ENCODE measurements around the gene LMF2. TPM values are rescaled to one million over a fixed set of nuclear protein-coding genes. Genes with fewer than 3 reads are reported as not detected.

LMF2 gene
- total RNA-seq, 2 donors from 2014 or later = 97.8 to 149 TPM

DNA sequence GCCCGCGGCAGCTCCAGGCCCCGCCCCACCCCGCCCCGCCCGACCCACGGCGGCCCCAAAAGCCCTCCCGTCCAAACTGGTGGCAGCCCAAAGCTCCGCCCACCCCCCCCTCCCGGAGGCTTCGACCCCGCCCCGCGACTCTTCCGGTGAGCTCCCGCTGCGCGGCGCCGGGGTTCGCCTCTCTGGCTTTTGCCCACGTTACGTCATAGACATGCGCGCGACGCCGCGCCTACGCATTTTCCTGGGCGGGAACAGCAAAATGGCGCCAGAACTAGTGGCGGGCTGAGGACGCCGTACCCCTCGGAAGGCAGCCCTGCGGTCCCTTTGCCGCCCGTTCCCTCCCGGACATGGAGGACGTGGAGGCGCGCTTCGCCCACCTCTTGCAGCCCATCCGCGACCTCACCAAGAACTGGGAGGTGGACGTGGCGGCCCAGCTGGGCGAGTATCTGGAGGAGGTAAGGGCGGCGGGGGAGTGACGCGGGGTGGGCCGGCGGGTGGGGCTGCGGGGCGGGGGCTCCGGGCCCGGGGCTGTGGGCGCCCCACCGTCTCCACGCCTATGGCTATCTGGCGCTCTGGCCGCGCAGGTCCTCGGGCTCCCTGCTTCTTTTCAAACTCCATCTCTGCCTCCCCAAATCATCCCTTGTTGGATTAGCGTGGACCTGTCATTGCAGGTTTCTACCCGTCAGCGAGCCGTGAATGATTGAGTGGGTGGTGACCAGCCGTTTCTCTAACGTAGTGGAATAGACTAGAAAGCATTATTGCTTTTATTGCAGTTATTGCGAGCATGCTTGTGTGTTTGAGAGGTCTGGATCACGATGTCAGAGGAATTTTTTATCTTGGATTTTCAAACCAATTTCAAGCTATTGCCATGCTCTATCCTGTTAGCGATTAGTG lies 736 bp upstream of the LMF2 start, which contains the start of gene NCAPH2:
TSS of gene NCAPH2 (plus strand) at position 234 of the 894 bp plus-strand sequence. CDS start at position 348, 114 bp downstream.
- Mint-ChIP-seq H3K27ac (peak within 1 kb of the TSS; percentile 86 to 92), H3K9me3 (no peaks in the 10 kb centered on the region), H3K27me3 (no peaks in the 10 kb centered on the region), H3K36me3 (peaks cover 15% of the 10 kb centered on the region), H3K4me3 (peak within 1 kb of the TSS; percentile 96), H3K4me1 (ENCODE audit: low read depth in 2 of 2) (peaks cover 20 to 22% of the 10 kb centered on the region in 2 donors)
- peak; percentile 98 for DNase-seq (ENCODE audit: low spot score)
- peak; percentile 87 to 88 for ATAC-seq

DNA sequence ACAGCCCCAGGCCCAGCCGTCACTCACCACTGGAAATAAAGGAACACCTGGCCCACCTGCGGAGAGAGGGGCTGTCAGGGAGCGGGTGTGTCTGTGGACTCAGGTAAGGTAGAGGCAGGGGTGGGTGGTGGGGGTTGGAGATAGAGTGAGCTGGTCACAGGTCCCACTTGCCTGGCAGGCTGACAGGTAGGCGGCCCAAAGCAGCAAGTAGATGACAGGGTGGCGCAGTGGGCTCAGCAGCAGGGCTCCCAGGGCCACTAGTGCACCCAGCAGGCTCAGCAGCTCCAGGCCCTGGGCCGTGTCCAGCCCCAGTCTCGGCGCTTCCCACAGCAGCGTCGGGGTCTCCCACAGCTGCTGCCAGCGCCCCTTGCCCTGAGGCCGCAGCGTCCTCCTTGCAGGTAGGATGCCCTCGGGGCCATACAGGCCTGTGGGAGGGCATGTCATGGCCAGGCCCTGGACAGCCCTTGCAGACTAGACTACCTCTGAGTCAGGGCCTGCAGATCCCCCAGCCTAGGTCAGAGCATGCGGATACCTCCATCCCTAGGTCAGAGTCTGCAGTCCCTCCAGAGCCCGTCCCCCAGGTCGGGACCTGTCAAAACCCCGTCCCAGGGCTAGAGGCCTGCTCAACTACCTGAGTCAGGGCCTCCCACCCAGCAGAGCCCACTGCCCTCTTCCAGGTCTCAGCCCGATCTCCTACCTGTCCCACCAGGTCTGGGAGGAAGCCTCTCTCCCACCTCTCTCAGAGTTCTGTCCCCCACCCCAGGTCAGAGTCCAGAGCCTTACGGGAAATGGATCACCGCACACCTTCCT lies 686 bp downstream of the LMF2 start:
- Mint-ChIP-seq H3K27ac (peak overlapping the region; percentile 86 to 92), H3K27me3 (no peaks in the 10 kb centered on the region), H3K4me3 (peak overlapping the region; percentile 93), H3K36me3 (peaks cover 9% of the 10 kb centered on the region), H3K9me3 (no peaks in the 10 kb centered on the region), H3K4me1 (ENCODE audit: low read depth in 2 of 2) (peaks cover 13 to 16% of the 10 kb centered on the region in 2 donors)
- DNase-seq (ENCODE audit: low spot score) (no peak), ATAC-seq (no peak)

DNA sequence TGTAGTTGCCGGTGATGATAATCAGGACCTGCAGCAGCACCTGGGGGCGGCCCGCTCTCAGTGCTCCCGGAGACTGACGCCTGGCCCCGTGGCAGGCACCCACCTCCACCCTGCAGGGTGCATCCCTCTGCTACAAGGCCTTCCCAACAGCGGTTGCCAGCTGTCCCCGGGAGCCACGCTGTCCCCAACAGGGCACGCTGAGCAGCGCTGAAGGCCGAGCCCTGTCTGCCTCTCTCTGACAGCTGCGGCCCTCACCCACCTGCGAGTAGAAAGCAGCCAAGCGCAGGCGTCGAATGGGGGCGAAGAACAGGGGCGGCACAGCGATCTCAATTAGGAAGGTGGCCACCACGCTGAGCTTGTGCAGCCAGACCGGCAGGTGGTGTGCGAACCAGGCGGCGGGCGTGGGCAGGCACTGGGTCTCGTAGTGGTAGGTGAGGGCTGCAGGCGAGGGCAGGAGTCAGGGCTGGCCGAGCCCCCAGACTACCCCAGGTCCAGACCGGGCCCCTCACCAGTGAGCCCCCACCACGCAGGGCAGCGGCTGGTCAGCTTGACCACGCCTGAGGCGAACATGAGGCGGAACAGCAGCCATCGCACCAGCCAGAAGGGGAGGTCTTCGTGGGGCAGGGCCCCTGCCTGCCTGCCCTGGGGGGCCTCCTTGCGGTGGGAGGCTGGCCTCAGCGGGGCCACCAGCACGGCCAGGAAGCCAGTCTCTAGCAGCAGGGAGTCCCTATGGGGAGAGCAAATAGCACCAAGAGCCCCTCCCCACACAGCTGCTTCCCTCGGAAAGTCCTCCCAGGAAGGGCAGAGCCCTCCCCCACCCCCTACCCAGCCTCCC lies 1.5 kb downstream of the LMF2 start:
- H3K9me3 Mint-ChIP-seq = no peaks in the 10 kb centered on the region
- no peaks in the 10 kb centered on the region for H3K27me3 Mint-ChIP-seq
- peak overlapping the region; percentile 93 for H3K4me3 Mint-ChIP-seq
- DNase-seq (ENCODE audit: low spot score) = no peak
- peaks cover 13 to 16% of the 10 kb centered on the region in 2 donors for H3K4me1 Mint-ChIP-seq (ENCODE audit: low read depth in 2 of 2)
- no peak for ATAC-seq
- no peak overlapping the region for H3K27ac Mint-ChIP-seq
- peaks cover 9% of the 10 kb centered on the region for H3K36me3 Mint-ChIP-seq

DNA sequence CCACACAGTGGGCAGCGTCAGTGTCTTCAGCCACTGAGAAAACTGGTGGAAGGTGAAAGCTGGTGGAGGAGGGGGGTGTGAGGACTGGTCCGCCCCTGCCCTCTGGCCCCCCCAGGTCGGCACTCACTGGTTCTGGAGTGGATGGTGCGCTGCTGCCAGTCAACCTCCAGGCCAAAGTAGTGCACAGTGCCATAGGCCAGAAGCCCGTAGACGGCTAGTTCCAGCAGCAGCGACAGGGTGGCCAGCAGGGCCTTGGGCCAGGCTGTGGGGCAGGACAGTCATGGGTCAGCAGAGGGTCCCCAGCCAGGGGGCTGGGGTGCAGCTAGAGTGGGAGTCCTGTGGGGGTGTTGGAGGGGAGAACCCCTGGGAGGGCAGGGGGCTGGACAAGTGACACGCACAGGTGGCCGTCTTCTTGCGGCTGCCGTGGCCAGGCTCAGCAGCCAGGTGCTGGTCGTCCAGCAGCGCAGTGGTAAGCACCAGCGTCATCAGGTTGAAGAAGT lies 2.2 kb downstream of the LMF2 start:
- H3K4me3 Mint-ChIP-seq = no peak overlapping the region
- DNase-seq (ENCODE audit: low spot score) (no peak), ATAC-seq (no peak)
- H3K27me3 Mint-ChIP-seq = no peaks in the 10 kb centered on the region
- peaks cover 13 to 18% of the 10 kb centered on the region in 2 donors for H3K4me1 Mint-ChIP-seq (ENCODE audit: low read depth in 2 of 2)
- H3K27ac Mint-ChIP-seq = no peak overlapping the region
- no peaks in the 10 kb centered on the region for H3K9me3 Mint-ChIP-seq
- H3K36me3 Mint-ChIP-seq = peaks cover 9% of the 10 kb centered on the region

DNA sequence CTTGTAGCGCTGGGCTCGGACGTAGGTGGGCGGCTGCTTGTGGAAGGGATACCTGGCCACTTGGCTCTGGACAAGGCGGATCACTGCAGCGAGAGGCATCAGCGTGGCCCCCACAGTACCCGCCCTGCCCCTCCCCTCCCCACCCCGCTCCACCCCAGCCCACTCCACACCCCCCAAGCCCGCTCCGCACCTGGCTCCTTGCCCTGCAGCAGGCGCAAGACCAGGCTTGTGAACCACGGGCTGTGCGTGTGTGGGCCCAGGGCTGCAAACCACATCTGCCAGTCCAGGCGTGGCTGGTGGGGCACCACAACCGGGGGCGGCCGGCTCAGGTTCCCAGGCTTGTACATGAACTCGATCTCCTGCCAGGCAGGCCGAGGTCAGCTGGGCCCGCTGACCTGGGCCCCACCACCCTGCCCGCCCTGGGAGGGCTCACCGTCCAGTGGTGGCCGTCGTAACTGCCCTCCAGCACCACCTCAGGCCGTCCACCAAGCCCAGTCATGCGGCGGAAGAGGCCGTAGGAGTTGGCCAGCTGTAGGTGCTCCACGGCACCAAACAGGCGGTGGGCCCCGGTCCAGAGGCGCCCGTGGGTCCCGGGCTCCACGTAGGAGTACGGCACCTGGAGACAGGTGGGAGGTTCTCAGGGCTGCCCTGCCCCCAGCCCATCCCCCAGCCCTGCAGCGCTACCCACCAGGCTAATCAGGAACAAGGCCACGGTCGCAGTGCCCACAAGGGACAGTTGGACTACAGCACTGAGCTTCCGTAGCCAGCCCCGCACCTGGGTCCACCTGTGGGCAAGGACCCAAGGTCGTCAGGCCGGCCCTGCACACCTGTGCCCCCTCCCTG lies 2.9 kb downstream of the LMF2 start:
- no peak overlapping the region for H3K4me3 Mint-ChIP-seq
- H3K27me3 Mint-ChIP-seq = no peaks in the 10 kb centered on the region
- no peaks in the 10 kb centered on the region for H3K9me3 Mint-ChIP-seq
- ATAC-seq = no peak
- H3K4me1 Mint-ChIP-seq (ENCODE audit: low read depth in 2 of 2) = peaks cover 11 to 17% of the 10 kb centered on the region in 2 donors
- H3K36me3 Mint-ChIP-seq = peaks cover 9% of the 10 kb centered on the region
- DNase-seq (ENCODE audit: low spot score) = no peak
- no peak overlapping the region for H3K27ac Mint-ChIP-seq

DNA sequence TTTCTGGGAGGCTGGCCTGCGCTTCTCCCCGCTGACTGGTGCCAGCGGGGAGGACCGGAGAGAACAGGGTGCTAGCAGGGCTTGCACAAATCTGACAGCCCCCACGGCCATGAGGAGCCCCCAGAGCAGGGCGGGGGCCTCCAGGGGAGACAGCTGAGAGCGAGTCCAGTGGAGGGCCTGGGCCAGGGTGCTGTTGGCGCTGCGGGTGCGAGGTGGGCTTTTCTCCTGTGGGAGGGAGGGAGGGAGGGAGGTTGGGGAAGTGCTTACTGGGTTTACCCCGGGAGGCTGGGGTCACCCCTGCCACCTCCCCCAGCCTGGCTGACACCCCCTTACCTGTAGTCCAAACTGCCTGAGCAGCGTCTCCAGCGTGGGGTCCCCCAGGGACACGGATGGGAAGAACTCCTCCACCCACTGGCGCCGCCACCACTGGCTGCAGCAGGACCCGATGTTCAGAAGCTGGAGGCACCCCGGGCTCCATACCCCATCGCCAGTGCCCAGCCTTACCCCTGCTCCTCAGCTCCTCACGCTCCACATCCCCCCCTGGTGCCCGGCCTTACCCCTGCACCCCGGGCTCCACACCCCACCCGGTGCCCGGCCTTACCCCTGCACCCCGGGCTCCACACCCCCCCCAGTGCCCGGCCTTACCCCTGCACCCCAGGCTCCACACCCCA lies 3.9 kb downstream of the LMF2 start:
- DNase-seq (ENCODE audit: low spot score) (no peak), ATAC-seq (no peak)
- no peak overlapping the region for H3K4me3 Mint-ChIP-seq
- peaks cover under 1% of the 10 kb centered on the region for H3K36me3 Mint-ChIP-seq
- H3K4me1 Mint-ChIP-seq (ENCODE audit: low read depth in 2 of 2) = peaks cover 1 to 10% of the 10 kb centered on the region in 2 donors
- H3K27ac Mint-ChIP-seq = no peak overlapping the region
- H3K9me3 Mint-ChIP-seq = no peaks in the 10 kb centered on the region
- H3K27me3 Mint-ChIP-seq = no peaks in the 10 kb centered on the region

DNA sequence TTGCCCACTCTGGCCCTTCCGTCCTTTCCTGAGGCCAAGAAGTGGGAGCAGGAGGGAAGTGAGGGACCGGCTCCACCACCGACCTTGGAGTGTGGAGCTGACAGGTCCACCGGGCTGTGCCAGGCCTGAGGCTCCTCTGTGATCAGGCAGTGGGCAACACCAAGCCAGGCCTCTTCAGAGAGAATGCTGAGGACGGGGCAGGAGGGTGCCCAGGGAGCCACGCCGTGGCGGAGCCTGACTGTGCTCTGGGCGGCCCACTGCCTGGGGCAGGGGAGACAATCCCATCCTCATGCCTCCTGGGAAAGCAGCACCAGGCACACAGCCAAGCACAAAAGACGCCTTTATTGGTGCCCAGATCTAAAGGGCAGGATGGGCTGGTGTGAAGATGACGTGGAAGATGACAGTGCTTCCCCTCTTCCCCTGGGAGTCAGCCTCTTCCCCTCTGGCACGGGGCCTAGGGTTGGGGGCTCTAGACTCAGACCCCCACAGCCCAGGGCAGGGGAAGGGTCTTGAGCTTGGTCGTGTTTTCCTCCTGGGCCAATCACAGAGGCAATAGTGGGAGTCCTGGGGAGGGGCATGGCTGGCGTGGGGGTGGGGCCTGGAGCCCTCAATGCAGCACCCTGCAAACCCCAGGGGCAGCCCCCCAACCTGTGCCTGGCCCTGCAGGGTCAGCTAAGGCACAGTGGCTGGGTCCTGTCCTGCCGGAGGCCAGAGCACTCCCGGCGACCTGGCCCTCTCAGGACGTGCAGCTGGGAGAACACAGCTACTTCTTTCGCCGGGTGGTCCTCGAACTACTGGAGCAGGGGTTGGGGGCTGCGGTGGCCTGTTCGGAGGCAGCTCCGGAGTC lies 4.7 kb downstream of the LMF2 start:
- H3K9me3 Mint-ChIP-seq = no peaks in the 10 kb centered on the region
- peaks cover 0 to under 1% of the 10 kb centered on the region in 2 donors for H3K27me3 Mint-ChIP-seq
- peaks cover 0 to 8% of the 10 kb centered on the region in 2 donors for H3K4me1 Mint-ChIP-seq (ENCODE audit: low read depth in 2 of 2)
- no peaks in the 10 kb centered on the region for H3K36me3 Mint-ChIP-seq
- no peak overlapping the region for H3K4me3 Mint-ChIP-seq
- no peak for ATAC-seq
- no peak overlapping the region for H3K27ac Mint-ChIP-seq
- no peak for DNase-seq (ENCODE audit: low spot score)

DNA sequence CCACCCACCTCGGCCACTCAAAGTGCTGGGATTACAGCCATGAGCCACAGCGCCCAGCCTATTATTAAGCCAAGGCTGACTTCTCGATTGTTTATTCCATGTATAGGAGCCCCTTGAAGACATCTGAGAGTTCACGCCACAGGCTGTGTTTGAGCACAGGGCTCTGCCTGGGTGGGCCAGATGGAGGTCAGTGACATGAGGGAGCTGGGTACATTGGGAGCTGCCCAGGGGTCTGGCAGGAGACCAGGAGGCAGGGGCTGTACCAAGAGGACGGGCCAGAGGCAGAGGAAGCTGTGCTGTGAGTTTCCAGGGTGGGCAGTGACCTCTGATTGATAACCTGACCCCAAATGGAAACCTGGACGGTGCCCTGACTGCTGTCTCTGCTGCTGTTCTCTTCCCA lies 5.4 kb downstream of the LMF2 start:
- Mint-ChIP-seq H3K27me3 (peaks cover 3% of the 10 kb centered on the region in 2 donors), H3K36me3 (no peaks in the 10 kb centered on the region), H3K27ac (no peak overlapping the region), H3K4me1 (ENCODE audit: low read depth in 2 of 2) (peaks cover 0 to 6% of the 10 kb centered on the region in 2 donors), H3K9me3 (no peaks in the 10 kb centered on the region), H3K4me3 (no peak overlapping the region)
- DNase-seq (ENCODE audit: low spot score) (no peak), ATAC-seq (no peak)

DNA sequence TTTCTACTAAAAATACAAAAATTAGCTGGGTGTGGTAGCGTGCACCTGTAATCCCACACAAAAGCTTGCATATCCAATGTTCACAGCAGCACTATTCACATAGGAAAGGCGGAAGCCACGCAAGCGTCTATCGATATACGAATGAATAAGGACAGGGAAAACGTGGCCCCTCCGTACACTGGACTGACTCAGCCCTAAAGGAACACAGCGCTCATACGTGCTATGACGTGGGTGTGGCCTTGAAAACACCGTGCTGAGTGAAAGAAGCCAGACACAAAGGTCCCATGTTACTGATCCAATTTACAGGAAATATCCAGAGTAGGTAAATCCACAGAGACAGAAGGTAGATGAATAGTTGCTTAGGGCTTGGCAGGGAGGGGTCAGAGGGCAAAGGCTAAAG lies 7.0 kb downstream of the LMF2 start:
- Mint-ChIP-seq H3K4me1 (ENCODE audit: low read depth in 2 of 2) (peaks cover 0 to 6% of the 10 kb centered on the region in 2 donors), H3K27me3 (peaks cover 6 to 7% of the 10 kb centered on the region in 2 donors), H3K9me3 (no peaks in the 10 kb centered on the region), H3K36me3 (no peaks in the 10 kb centered on the region), H3K27ac (no peak overlapping the region), H3K4me3 (no peak overlapping the region)
- DNase-seq (ENCODE audit: low spot score) (no peak), ATAC-seq (no peak)

DNA sequence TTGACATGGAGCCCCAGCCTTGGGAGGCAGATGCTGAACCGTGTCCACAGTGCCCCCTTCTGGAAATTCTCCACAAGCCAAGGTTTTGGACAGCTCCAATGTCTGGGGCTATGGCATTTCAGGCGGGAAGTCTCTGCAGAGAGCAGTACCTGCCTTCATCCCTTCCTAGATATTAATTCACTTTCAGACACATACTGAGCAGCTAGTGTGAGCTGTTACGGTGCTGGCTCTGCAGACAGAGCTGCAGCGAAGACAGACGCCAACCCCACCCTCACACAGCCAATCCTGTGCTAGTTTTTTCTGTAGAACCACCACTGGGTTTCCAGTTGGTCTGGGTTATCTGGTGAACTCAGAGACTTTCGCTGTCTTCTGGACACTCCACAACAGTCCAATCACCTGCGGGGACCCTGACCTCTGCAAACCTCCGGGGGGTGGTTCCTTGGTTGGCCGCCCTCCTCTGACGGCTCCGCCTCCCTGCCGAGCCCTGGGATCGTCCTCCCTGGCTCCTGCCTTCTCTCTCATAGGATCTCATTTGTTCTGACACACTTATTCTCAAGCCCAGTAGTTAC lies 9.1 kb downstream of the LMF2 start:
- Mint-ChIP-seq H3K27me3 (peaks cover 6 to 7% of the 10 kb centered on the region in 2 donors), H3K27ac (no peak overlapping the region), H3K36me3 (no peaks in the 10 kb centered on the region), H3K9me3 (no peaks in the 10 kb centered on the region), H3K4me3 (no peak overlapping the region), H3K4me1 (ENCODE audit: low read depth in 2 of 2) (peaks cover 0 to 6% of the 10 kb centered on the region in 2 donors)
- DNase-seq (ENCODE audit: low spot score) = no peak
- ATAC-seq = peak; percentile 78 to 84

DNA sequence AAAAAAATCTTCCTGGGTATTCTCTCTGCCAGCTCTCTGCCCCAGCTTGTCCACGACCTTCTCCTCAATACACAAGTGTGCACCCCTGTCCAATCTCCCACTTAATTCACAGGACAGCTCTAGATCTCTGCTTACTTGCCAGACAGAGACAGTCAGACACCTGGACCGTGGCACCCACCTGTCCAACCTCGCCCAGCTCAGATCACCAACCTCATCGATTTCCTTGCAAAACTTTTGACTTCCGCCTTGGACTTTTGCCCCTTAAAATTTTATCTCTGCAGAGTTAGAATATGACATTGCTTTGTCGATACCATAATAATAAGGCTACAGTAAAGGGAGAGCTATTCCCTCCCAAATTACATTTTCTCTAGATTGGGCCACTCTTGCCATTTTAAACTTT lies 10.4 kb downstream of the LMF2 start:
- no peak overlapping the region for H3K27ac Mint-ChIP-seq
- H3K27me3 Mint-ChIP-seq = peaks cover 6 to 7% of the 10 kb centered on the region in 2 donors
- H3K9me3 Mint-ChIP-seq = no peaks in the 10 kb centered on the region
- ATAC-seq (no peak), DNase-seq (ENCODE audit: low spot score) (no peak)
- peaks cover 0 to 6% of the 10 kb centered on the region in 2 donors for H3K4me1 Mint-ChIP-seq (ENCODE audit: low read depth in 2 of 2)
- no peak overlapping the region for H3K4me3 Mint-ChIP-seq
- no peaks in the 10 kb centered on the region for H3K36me3 Mint-ChIP-seq
